ENCODE data around the gene LRRC3C.
"Not testable (repeated sequence)": the region's sequence is repeated elsewhere in the genome, so short reads cannot be mapped to it uniquely, and the experiment has no call there.

Gene LRRC3C, protein sequence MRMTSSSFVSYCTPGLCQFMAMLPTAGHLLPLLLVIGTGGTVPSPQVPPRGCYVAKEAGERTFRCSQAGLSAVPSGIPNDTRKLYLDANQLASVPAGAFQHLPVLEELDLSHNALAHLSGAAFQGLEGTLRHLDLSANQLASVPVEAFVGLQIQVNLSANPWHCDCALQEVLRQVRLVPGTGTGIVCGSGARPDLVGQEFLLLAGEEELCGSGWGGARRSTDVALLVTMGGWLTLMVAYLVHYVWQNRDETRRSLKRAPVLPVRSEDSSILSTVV

DNA sequence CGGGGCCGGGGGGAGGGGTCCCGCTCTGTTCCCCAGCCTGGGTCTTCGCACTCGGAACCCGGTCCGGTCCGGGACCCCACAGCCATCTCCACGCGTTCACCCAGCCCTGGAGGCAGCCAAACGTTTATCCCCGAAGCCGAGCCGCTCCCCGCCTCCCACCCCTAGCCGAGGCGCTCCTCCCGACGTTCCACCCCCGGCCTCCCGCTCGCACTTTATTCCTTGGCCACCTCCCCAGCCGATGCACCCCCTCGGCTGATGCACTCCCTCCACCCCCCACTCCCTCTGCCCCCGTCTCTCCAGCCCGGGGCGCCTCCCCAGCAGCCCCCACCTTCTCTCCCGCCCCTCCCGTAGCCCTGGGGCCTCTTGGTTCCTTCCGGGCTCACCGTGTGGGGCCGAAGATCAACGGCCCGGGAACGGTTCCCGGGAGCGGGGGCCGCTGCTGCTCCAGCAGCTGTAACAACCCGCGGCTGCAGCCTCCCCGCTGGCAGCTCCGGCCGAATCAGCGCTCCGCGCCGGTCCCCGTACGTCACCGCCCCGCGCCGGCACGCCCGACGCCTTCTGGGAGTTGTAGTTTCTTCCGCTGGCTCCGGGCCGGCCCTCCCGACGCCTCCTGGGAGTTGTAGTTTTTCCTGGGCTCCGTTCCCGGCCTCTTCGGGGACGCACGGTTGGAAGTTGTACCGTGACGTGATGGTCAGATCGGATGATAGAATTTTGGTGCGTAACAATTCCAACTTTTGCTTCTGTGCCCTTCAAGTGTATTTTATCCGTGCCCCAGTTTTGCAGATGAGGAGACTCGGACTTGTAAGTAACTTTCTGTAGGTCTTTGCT, at the start of gene LRRC3C, which contains the start of gene ORMDL3:
Gene LRRC3C, plus strand, starts transcription at position 632 of the 828 bp plus-strand sequence. CDS start 13,792 bp downstream, outside the sequence.
Gene ORMDL3, minus strand, starts transcription at position 501 of the 828 bp plus-strand sequence. CDS start 3,398 bp downstream, outside the sequence.
- peak; percentile 88 for DNase-seq

GRCh38 chr17:39886102-39886501, 41.4 kb upstream of the LRRC3C start:
- not testable (repeated sequence) for DNase-seq

- no peak for DNase-seq
Observed at GRCh38 chr17:39887078-39887477, 40.5 kb upstream of the LRRC3C start.

DNA sequence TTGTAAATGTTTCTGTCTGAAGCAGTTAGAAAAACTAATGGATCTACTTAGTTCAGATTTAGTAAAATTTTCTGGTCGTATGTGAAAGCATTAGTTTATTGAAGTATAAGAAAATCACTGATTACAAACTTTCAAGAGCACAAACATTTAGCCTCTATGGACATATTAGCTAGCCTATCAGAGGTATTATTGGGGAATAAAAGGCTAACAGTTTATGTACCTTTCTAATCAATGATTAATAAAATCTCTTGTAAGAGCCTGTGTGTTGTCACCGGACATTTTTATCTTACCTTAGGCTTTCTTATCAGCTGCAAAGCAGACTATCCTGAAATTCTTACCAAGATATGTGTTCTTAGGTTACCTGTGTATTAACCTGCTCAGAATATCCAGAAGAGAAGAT, 38.3 kb upstream of the LRRC3C start:
- DNase-seq, result no peak

DNA sequence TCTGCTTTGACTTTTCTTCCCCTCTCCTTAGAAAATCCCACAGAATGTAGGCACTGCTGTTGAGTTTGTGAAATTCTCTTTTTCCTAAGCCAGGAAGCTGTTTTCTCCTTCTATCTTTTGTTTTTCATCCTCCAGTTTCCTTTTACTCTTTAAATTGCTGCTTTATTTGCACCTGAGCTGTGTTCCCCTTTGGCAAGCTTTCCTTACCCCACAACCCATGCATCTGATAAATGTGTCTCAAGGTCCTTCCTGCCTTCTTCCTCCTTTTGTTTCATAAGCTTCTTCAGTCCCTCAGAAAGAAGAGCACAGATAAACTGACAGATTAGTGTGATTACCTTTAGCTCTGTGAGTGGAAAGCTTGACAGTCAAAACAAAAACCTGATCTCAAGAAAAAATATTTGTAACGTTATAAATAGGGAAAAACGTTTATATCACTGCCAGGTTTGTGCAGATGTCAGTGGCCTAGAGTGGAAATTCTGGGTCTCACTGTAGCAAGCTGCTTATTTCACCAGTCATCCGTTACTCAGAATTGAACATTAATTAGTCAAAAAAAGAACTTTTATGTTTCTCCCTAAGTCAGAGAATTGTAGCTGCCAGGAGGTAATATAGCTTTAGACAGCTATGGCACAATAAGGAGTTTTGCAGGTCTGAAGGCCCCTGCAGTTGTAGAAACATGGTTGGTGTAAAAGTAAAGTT, 32.7 kb upstream of the LRRC3C start:
- DNase-seq, result no peak

DNA sequence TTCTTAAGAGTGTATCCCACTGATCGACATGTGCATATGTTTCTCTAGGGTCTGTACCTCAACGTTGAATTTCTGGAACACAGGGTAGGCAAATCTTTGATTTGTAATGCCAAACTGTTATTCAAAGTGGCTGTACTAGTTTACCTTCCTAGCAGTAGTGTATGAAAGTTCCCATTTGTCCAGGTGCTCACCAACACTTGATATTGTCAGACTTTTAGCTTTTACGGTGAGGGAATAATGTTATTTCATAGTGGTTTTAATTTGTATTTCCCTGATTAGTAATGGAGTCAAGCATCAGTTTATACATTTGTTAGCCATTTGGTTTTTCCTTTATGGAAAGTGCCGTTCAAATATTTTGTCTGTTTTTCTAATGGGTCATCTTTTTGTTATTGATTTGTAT, 29.4 kb upstream of the LRRC3C start:
- DNase-seq, result no peak

DNA sequence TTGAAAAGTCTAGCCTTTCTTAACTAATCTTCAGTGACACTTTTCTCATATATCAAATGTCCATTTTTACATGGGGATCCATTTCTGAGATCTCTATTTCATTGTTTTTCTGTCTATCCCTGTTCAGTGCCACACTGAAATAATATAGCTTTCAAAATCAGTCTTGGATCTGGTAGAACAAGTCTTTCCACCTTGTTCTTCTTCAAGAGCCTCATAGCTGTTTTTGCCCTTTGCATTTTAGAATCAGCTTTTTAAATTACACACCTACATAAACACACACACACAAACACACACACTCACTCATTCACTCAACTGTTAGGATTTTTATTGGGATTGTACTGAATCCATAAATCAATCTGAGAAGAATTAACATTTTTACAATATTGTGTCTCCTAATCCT, 28.3 kb upstream of the LRRC3C start:
- no peak for DNase-seq

DNA sequence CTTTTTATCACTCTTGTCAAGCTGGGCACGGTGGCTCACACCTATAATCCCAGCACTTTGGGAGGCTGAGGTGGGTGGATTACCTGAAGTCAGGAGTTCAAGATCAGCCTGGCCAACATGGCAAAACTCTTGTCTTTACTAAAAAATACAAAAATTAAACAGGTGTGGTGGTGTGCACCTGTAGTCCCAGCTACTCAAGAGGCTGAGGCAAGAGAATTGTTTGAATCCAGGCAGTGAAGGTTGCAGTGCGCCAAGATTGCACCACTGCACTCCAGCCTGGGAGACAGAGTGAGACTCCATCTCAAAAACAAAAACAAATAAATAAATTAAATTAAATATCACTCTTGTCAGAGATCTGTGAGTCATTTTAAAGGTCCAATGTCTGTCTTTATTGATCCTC, 25.5 kb upstream of the LRRC3C start:
- not testable (repeated sequence) for DNase-seq

DNA sequence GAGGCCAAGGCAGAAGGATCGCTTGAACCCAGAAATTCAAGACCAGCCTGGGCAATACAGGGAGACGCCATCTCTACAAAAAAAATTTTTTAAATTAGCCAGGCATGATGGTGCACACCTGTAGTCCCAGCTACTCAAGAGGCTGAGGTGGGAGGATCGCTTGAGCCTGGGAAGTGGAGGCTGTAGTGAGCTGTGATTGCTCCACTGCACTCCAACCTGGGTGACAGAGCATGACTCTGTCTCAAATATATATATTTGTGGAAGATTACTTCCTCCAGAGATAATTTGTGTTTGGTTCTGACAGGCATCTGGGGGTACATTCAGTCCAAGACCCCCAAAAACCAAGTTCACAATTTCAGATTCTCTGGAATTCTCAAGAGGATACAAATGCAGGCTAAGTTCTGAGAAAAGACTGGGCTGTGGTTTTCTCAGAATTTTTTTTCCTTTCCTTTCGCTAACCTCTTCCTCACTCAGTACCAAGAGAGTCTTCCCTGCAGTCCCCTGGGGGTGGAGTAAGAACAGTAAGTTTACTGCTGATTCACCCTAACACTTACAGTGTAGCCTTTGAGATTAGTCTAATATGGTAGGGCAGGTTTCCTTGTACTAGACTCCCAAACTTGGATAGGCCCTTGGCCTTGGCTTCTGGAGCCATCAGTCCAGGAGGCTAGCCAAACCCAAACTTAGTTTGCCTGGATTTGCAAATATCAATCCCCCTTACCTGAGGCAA, 24.2 kb upstream of the LRRC3C start:
- DNase-seq, result no peak

- no peak for DNase-seq
Observed at GRCh38 chr17:39904990-39905288, 22.6 kb upstream of the LRRC3C start.

- no peak for DNase-seq
Observed at GRCh38 chr17:39908789-39909352, 18.7 kb upstream of the LRRC3C start.

DNA sequence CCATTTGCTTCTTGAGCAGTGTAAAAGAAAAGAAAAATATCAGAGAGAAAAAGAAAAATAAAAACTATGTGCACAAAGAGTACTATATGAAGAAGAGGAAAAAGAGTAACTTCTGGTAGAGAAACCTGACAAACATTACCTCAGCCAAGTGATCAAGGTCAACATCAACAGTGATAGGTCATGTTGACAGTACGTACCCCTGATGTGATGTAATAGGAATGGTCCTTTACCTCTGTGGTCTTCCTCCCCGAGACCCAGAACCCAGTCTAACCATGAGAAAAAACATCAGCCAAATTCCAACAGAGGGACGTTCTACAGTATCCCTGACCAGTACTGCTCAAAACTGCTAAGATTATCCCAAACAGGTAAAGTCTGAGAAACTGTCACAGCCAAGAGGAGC, 13.5 kb upstream of the LRRC3C start:
- no peak for DNase-seq

- no peak for DNase-seq
Observed at GRCh38 chr17:39915559-39915958, 12.0 kb upstream of the LRRC3C start.

DNA sequence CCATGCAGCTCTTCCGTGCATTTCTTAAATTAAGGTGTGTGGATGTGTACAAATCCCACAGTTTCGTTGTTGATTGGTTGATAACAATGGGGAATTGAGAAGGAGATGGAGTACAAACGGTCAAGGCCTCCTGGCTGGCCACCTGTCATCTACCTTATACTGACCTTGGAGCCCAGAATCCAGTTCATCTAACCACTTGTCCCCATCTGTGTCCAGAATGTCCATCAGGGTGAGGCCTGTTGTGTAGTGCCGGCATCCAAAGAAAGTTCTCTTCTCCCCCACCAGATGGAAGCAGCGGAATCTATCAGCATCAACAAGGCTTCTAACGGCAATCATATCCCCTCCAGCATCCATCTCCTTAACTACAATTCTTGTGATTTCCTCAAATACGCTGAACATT, 10.6 kb upstream of the LRRC3C start:
- no peak for DNase-seq

DNA sequence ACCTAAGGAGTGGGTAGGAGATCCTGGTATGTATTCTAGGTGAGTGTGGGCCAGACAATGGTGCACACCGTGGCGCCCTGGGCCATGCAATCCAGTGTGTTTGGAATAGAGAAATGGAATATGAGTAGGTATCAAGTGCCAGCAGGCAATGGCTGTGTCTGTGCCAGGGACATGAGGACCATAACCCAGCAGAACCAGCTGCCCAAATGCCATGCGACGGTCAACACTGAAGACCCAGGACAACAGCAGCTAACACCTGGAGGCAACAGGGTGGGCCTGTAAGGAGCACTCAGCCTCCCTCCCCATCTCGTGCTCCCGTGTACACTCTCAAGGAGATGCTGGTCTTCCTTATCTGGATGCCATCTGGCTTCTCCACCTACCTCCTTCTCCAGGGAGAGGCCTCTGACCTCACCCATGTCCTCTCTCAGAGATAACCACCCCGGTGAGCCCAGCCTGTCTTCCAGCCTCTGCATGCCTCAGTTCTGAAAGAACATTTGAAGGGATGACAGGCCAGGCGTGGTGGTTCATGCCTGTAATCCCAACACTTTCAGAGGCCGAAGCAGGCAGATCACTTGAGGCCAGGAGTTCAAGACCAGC, 8.3 kb upstream of the LRRC3C start:
- no peak for DNase-seq

- DNase-seq, result no peak
Observed at GRCh38 chr17:39920218-39921210, 7.0 kb upstream of the LRRC3C start.

DNA sequence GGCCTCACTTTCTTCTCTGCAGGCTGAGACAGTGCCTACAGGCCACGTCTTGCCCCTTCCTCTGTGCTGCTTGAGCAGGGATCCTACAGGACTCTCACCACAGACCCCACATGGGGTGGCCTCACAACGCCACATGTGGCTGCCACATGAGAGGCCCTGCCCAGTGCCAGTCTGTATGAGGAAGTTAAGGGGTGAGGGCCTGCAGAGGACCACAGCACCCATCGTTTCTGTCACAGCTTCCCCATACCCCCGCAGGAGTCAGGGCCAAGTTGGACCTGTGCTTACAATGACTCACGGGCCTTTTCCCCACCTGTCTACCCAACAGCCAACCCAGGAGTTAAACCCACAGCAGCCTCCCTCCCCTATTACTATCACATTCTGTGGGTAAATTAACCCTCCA, 6.2 kb upstream of the LRRC3C start:
- no peak for DNase-seq

DNA sequence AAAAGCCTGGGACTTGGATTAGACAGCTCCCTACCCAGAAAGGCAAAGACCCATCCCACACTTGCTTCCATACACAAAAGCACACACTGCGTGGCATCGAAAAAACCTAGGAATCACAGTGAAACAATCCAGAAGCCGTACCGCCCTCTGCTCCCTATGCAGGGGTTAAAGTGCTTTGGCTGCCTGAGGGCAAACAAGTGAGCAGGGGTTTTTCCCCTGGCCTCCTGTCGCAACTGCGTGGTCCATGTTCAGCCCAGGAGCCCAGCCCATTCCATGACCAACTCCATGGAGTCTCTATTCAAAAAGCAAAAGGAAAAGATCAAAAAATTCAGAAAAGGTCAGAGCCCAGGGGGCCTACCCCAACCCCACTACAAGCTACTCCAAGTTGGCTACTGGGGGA, 5.5 kb upstream of the LRRC3C start:
- DNase-seq, result no peak

GRCh38 chr17:39923230-39923629, 4.3 kb upstream of the LRRC3C start:
- no peak for DNase-seq

- DNase-seq, result no peak
Observed at GRCh38 chr17:39923836-39924690, 3.5 kb upstream of the LRRC3C start.
